Inflammatory macrophage (primary cell): ENCODE measurements around the gene WDR37.
A peak's percentile ranks its signal among the peaks of the same experiment; 100 is the strongest.
"Not testable (repeated sequence)": the region's sequence is repeated elsewhere in the genome, so short reads cannot be mapped to it uniquely, and the experiment has no call there.

ENCODE experiments used
- DNase-seq, 2 donors: peaks; one replicate each; pipeline ENCODE4 v3.0.0-alpha.2; 2020 to 2022

WDR37 gene

DNA sequence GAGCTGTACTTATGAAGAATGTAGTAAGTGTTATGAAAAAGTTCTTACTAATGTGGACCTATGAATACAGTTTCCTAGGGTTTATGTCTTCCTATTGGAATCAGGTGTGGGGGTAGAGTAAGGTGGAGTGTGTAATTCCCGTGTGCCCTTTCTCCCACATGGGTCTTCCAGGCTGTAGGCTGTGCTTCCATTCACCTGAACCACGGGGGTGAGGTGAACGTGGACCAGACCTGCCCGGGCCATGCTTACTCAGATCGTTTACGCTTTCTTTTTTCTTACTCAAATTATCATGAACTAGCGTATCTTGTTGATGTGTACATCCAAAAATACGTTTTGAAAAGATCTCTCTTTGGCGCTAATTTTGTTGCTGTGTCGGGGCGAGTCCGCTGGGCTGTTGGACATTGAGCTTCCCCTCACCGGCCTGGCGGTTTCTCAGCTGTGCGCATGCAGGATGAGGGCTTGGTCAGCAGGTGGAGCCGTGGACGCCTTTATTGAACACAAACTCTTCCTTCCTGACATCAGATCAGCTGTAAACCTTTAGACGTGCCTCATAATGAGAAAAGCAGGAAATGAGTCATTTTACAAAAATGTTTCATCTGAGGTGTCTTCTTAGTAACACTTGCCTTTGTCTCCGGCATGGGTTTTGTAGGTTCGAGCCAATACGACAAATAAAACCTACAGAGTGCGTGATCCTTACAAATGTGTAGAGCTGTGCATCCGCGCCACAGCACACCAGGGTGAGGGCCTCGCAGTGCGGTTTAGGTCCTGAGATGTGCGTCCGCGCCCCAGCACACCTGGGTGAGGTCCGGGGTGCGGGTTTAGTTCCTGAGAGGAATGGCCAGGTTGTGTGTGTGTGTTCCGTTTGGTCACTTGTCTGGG lies 53.8 kb downstream of the WDR37 start:
- DNase-seq: peak; percentile 5 to 18

- DNase-seq: no peak
These were observed 54.5 kb downstream of the WDR37 start for GRCh38 chr10:1110674-1111119.

GRCh38 chr10:1114315-1114714 lies 58.1 kb downstream of the WDR37 start:
- no peak for DNase-seq

DNA sequence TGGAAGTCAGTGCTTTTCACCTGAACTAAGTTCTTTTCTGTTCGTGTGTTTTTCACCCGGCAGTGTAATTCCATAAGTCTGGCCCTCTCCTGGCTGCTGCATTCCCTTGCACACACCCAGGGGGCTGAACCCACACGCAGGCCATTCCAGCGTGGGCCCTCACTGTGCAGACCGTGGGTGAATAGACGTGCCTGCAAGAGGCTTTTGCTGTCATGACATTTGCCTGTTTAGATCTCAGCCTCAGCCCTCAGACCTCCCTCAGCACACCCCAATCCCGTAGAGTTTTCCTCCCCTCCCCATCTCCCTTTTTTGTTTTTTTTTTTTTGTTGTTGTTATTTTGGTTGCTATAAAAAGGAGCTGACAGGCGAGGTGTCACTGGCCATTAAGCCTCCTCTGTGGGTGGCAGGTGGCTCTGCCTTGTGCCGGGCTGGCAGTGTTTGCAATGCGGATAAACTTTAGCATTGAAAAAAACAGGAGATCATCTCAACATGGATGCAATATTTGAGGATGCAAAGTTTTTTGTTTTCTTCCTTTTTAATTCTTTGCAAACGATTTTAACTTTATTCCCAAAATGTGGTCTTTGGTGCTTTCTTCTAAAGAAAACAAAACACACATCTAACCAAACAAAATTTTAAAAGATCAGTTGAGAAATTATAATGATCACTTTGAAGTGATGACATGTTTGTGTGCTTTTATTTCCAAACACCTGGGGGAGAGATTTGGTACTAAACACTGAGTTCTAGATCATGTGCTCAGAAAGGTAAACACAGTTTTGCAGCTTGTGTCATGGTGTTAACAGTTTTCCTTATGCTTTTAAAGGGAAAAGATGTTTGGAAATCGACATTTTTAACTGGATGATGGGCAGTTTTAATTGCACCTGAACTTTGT lies 58.8 kb downstream of the WDR37 start:
- DNase-seq: no peak

DNA sequence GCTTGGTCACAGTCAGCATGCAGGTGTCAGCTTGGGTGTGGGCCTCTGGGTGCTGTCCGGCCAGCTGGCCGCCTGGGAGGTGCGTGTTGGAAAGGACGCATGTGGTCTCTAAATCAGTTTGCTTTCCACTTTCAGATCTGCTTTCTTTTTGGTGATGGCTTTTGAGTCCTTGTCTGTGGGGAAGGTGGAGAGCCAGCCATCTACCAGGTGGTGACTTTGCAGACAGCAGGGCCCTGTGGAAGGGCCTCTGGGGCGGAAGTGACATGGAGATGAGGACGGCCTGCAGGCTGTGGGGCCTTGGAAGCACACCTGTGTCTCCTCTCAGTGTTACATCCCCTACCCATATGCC lies 59.4 kb downstream of the WDR37 start:
- no peak for DNase-seq

- no peak for DNase-seq
These were observed 59.9 kb downstream of the WDR37 start for GRCh38 chr10:1116051-1116450.

- DNase-seq: no peak
These were observed 60.6 kb downstream of the WDR37 start for GRCh38 chr10:1116696-1117280.

GRCh38 chr10:1117651-1118050 lies 61.5 kb downstream of the WDR37 start:
- DNase-seq: no peak

DNA sequence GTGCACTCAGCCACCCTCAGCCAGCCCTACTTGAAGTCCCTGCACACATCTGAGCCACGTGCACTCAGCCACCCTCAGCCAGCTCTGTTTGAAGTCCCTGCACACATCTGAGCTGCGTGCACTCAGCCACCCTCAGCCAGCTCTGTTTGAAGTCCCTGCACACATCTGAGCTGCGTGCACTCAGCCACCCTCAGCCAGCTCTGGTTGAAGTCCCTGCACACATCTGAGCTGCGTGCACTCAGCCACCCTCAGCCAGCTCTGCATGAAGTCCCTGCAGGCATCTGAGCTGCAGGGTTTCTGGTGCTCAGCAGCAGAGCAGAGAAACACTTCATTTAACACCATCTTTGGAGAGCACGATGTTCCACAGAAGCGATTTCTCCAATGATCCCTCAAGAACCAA lies 62.1 kb downstream of the WDR37 start:
- not testable (repeated sequence) for DNase-seq

DNA sequence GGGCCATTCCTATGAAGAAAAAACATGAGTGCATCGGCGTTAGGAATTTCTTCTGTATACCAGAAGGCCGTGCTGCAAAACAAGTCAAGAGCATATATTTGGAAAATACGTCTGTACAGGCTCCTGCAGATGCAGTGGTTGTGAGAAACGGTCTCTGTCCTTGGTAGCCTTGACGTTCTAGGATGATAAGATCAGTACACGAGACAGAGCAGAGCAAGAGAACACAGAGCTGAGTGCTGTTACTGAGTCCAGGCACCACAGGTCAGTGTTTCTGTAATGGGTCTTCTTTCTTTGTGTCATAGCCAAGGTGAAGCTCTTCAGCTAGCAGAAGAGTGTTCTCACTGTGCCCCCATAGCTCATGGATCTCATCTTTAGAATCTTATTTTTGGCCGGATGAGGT lies 62.8 kb downstream of the WDR37 start:
- DNase-seq: no peak

DNA sequence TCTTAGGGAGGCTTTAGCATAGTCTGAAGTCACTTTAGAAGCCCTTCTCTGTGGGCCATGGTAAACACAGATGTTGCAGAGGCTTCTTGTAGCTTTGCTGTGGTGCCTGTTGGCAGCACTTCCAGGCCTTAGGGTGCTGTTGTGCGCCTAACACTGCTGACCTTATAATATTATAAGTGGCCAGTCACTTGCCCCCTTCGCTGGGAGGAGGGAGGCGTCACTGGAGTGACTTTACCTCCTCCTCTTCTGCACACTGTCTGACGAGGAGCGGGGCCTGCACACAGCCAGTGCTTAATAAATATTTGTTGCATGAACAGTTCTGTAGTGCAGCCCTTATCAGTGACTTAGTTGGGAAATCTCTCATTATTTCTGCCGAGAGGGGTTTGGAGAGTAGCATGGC lies 63.3 kb downstream of the WDR37 start:
- DNase-seq: no peak

GRCh38 chr10:1120306-1120705 lies 64.1 kb downstream of the WDR37 start:
- no peak for DNase-seq

GRCh38 chr10:1120801-1121211 lies 64.6 kb downstream of the WDR37 start:
- DNase-seq: no peak

- no peak for DNase-seq
These were observed 65.2 kb downstream of the WDR37 start for GRCh38 chr10:1121271-1121970.

- DNase-seq: no peak
These were observed 66.2 kb downstream of the WDR37 start for GRCh38 chr10:1122349-1122748.

GRCh38 chr10:1123198-1123597 lies 67.0 kb downstream of the WDR37 start:
- peak; percentile 19 to 42 for DNase-seq

GRCh38 chr10:1123972-1124371 lies 67.8 kb downstream of the WDR37 start:
- DNase-seq: no peak

DNA sequence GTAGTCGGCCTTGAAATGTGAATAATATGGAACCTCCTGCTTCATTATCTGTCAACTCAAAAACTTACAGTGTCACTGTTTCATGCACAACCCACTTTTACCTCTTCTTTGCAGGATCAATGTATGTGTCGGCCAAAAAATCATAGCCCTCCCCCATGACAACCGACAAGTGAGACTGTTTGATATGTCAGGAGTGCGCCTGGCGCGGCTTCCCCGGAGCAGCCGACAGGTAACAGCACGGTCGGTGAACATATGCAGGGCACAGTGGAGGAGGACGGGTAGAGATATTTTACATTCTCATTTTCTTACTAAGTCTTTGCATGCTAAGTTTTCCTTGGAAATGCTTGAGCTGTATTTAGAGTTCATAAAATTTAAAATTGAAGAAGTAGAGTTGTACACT lies 68.6 kb downstream of the WDR37 start:
- DNase-seq: no peak

DNA sequence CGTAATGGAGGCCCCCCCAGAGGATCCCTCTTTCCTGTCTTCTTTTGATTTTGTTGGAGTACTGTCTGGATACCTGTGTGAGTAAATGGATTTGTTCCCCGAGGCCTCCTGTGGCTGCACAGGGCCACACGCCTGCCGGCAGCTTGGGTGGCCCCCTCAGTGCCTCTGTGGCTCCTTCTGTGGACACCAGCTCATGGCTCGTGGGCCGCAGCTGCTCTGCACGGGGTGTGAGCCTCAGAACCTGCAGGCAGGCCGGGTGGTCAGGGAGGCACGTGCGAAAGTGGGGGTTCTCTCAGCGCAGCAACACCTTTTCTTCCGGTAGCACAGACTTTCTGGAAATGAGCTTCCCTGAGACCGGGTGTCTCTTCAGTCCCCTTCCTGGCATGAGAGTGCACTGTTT lies 70.3 kb downstream of the WDR37 start:
- no peak for DNase-seq

GRCh38 chr10:1127629-1128028 lies 71.4 kb downstream of the WDR37 start:
- DNase-seq: no peak

DNA sequence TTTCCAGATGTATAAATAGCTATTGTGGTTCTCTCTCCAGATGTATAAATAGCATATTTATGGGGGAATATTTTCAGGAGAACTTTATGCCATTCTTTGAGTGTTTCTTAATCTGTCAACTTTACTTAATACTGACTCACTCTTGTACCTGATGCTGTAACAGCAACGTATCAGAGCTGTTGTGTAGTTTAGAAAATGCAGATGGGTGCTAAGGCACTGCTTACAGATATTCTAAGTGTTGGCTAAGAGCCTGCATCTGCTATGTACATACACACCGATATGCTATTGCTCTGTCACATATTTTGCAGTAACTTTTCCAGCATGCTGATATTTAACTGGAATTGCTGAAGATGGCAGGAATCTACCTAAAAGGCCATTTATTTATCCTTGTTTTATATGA lies 71.9 kb downstream of the WDR37 start:
- no peak for DNase-seq

DNA sequence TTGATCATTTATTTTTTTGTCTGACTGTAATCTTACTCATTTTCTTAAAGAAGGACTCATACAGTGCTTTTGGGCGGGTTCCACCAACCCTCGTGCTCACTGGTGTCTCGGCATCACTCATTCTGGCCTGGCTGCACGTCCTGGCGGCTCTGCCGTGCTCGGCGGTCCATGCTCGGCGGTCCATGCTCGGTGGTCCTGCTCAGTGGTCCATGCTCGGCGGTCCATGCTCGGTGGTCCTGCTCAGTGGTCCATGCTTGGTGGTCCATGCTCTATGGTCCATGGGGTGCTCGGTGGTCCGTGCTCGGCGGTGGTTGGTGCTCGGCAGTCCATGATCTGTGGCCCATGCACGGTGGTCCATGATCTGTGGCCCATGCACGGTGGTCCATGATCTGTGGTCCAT lies 72.5 kb downstream of the WDR37 start:
- DNase-seq: no peak

- no peak for DNase-seq
These were observed 74.0 kb downstream of the WDR37 start for GRCh38 chr10:1130226-1130625.
